HCT116 (cell line): ENCODE measurements around the gene SLC35A4. TPM values are rescaled to one million over a fixed set of nuclear protein-coding genes. Genes with fewer than 3 reads are reported as not detected.

Source experiments
- ATAC-seq: fragments of 200-7000 bp; cut with Tn5 transposase; 2 replicates; pipeline ENCODE4 v1.9.1; 2020; ENCODE audit warnings: mild to moderate bottlenecking, moderate library complexity
- BruUV-seq: library from RNA; stranded (reverse); fragments of 400-500 nt; replicated peaks from 2 replicates; lab custom pipeline; 2021; lab: Mats Ljungman, UMichigan
- CTCF ChIA-PET: fragments of 300-600 bp; sonication (Branson Sonifier 250); formaldehyde crosslinking; loops from one replicate; lab custom pipeline; 2021; ENCODE audit warnings: antibody characterized with exemption; lab: Charles Lee
- POLR2A ChIA-PET: fragments of 300-600, 350-600 bp; sonication (Branson Sonifier 250); formaldehyde crosslinking; loops from one replicate; lab custom pipeline; 2021; ENCODE audit warnings: antibody characterized with exemption; lab: Charles Lee
- RAD21 ChIA-PET, 2 experiments: fragments of 300-600 bp; sonication (Branson Sonifier 250); formaldehyde crosslinking; loops; one replicate each; lab custom pipeline; 2023; ENCODE audit warnings: low total read pairs in 2 of 2; ENCODE audit not compliant: uncharacterized antibody in 2 of 2, unreplicated experiment in 2 of 2, low non-redundant PET in 1 of 2; lab: Charles Lee
- DNase-seq: peaks from one replicate; pipeline ENCODE4 v3.0.0-alpha.2; 2010; ENCODE audit warnings: low read depth, low spot score
- H2AFZ ChIP-seq: fragments of 200-600 bp; shearing (Covaris generic), sonication (generic); 2 replicates; pipeline ENCODE4 v1.6.1; 2017; ENCODE audit warnings: low read depth, mixed run types, mixed read lengths, antibody characterized with exemption, low read length; ENCODE audit not compliant: poor library complexity, severe bottlenecking
- H3K27ac ChIP-seq: 2 replicates; pipeline ENCODE4 v1.5.1; 2012; ENCODE audit warnings: low read depth, low read length
- H3K27me3 ChIP-seq: fragments of 200-600 bp; sonication (generic); 2 replicates; pipeline ENCODE4 v1.6.1; 2016; ENCODE audit warnings: mixed run types, low read length, mixed read lengths; ENCODE audit not compliant: insufficient read depth
- H3K36me3 ChIP-seq, 2 experiments: fragments of 200-500 bp in 1 of 2; fragments of 200-600 bp in 1 of 2; sonication (Bioruptor generic) in 1 of 2; sonication (generic) in 1 of 2; 2 replicates each; pipeline versions ENCODE4 v1.5.1 to v1.6.1; 2014 to 2016; ENCODE audit warnings: low read length in 2 of 2, inconsistent platforms in 1 of 2, mixed read lengths in 1 of 2, mixed run types in 1 of 2; ENCODE audit not compliant: insufficient read depth in 2 of 2, control insufficient read depth in 1 of 2
- H3K4me1 ChIP-seq, 2 experiments: fragments of 200-600 bp in 1 of 2; sonication (generic) in 1 of 2; 2 replicates each; pipeline versions ENCODE4 v1.5.1 to v1.6.1; 2012 to 2017; ENCODE audit warnings: low read length in 2 of 2, inconsistent platforms in 1 of 2, mild to moderate bottlenecking in 1 of 2, mixed read lengths in 1 of 2, mixed run types in 1 of 2, moderate library complexity in 1 of 2; ENCODE audit not compliant: insufficient read depth in 2 of 2, control insufficient read depth in 1 of 2
- H3K4me2 ChIP-seq: fragments of 200-600 bp; sonication (generic); 2 replicates; pipeline ENCODE4 v1.6.1; 2017; ENCODE audit warnings: mixed run types, low read length, mixed read lengths
- H3K4me3 ChIP-seq, 2 experiments: fragments of 200-600 bp in 1 of 2; sonication (generic) in 1 of 2; replicated peaks in 1 of 2; 2 replicates each; pipeline ENCODE4 v1.5.1; 2011 to 2016; ENCODE audit warnings: low read length in 2 of 2, control low read depth in 1 of 2, low read depth in 1 of 2, mild to moderate bottlenecking in 1 of 2, mixed read lengths in 1 of 2, mixed run types in 1 of 2
- H3K79me2 ChIP-seq: fragments of 200-600 bp; sonication (generic); 2 replicates; pipeline ENCODE4 v1.6.1; 2017; ENCODE audit warnings: mild to moderate bottlenecking, mixed run types, low read length, moderate library complexity, mixed read lengths; ENCODE audit not compliant: insufficient read depth
- H3K9ac ChIP-seq: fragments of 200-600 bp; sonication (generic); 2 replicates; pipeline ENCODE4 v1.6.1; 2016; ENCODE audit warnings: low read length, mixed read lengths
- H3K9me2 ChIP-seq: fragments of 200-600 bp; sonication (generic), shearing (Covaris generic); 2 replicates; pipeline ENCODE4 v1.6.1; 2017; ENCODE audit warnings: mixed run types, mild to moderate bottlenecking, moderate library complexity; ENCODE audit not compliant: insufficient read depth
- H3K9me3 ChIP-seq, 2 experiments: fragments of 200-500 bp in 1 of 2; fragments of 200-600 bp in 1 of 2; sonication (Bioruptor generic) in 1 of 2; sonication (generic) in 1 of 2; 2 replicates each; pipeline ENCODE4 v1.6.1; 2014 to 2017; ENCODE audit warnings: low read length in 2 of 2, mixed read lengths in 2 of 2, inconsistent platforms in 1 of 2, low read depth in 1 of 2, mild to moderate bottlenecking in 1 of 2, mixed run types in 1 of 2, moderate library complexity in 1 of 2; ENCODE audit not compliant: control insufficient read depth in 1 of 2, insufficient read depth in 1 of 2
- H4K20me1 ChIP-seq: fragments of 200-600 bp; sonication (generic), shearing (Covaris generic); 2 replicates; pipeline ENCODE4 v1.6.1; 2017; ENCODE audit warnings: mixed run types, mild to moderate bottlenecking, moderate library complexity; ENCODE audit not compliant: insufficient read depth
- ATF3 ChIP-seq: IDR thresholded peaks from 2 replicates; pipeline ENCODE4 v1.6.1; 2012
- CBX3 ChIP-seq: IDR thresholded peaks from 2 replicates; pipeline ENCODE4 v1.6.1; 2012; ENCODE audit warnings: low read depth
- CEBPB ChIP-seq: IDR thresholded peaks from 2 replicates; pipeline ENCODE4 v1.6.1; 2012; ENCODE audit warnings: low read depth
- CTCF ChIP-seq, 3 experiments: fragments of 200-600 bp in 1 of 3; sonication (generic) in 1 of 3; IDR thresholded peaks in 2 of 3; conservative IDR thresholded peaks in 1 of 3; 2 replicates each; pipeline ENCODE4 v1.5.1; 2012 to 2017; ENCODE audit warnings: low read depth in 2 of 3, low read length in 2 of 3, antibody characterized with exemption in 1 of 3, borderline replicate concordance in 1 of 3, control low read depth in 1 of 3, mild to moderate bottlenecking in 1 of 3, mixed read lengths in 1 of 3, mixed run types in 1 of 3, moderate library complexity in 1 of 3; ENCODE audit not compliant: insufficient read depth in 1 of 3
- ELF1 ChIP-seq: IDR thresholded peaks from 2 replicates; pipeline ENCODE4 v1.6.1; 2012; ENCODE audit warnings: low read depth, borderline replicate concordance
- EZH2 ChIP-seq: fragments of 200-600 bp; sonication (generic); IDR thresholded peaks from 2 replicates; pipeline ENCODE4 v1.6.1; 2017; ENCODE audit warnings: antibody characterized with exemption, mixed run types
- EZH2phosphoT487 ChIP-seq: fragments of 200-600 bp; IDR thresholded peaks from 2 replicates; pipeline ENCODE4 v1.6.1; 2018; ENCODE audit warnings: antibody characterized with exemption, borderline replicate concordance
- FOSL1 ChIP-seq: IDR thresholded peaks from 2 replicates; pipeline ENCODE4 v1.6.1; 2012; ENCODE audit warnings: low read depth
- POLR2A ChIP-seq: IDR thresholded peaks from 2 replicates; pipeline ENCODE4 v1.7.0; 2011; ENCODE audit warnings: borderline replicate concordance; ENCODE audit not compliant: insufficient read depth, insufficient read length; ENCODE audit errors: extremely low read depth
- POLR2AphosphoS5 ChIP-seq: IDR thresholded peaks from 2 replicates; pipeline ENCODE4 v1.6.1; 2011; ENCODE audit warnings: mild to moderate bottlenecking, low read depth, low read length, moderate library complexity
- SIN3A ChIP-seq: IDR thresholded peaks from 2 replicates; pipeline ENCODE4 v1.6.1; 2012; ENCODE audit warnings: low read depth
- SP1 ChIP-seq: IDR thresholded peaks from 2 replicates; pipeline ENCODE4 v1.6.1; 2012; ENCODE audit warnings: low read depth
- SRF ChIP-seq: IDR thresholded peaks from 2 replicates; pipeline ENCODE4 v1.6.1; 2012; ENCODE audit warnings: low read depth
- YY1 ChIP-seq: IDR thresholded peaks from 2 replicates; pipeline ENCODE4 v1.6.1; 2011; ENCODE audit warnings: low read length, low read depth, moderate library complexity, mild to moderate bottlenecking; ENCODE audit not compliant: insufficient replicate concordance; ENCODE audit errors: extremely low read depth
- ZFX ChIP-seq: fragments of 450-650 bp; IDR thresholded peaks from 2 replicates; pipeline ENCODE4 v1.6.1; 2017
- intact Hi-C: fragments of 100-400 bp; cut with micrococcal nuclease; formaldehyde crosslinking; loops from 2 replicates; pipeline ENCODE4 v1.10.0; 2022
- total RNA-seq: library from RNA; stranded (reverse); gene quantifications from one replicate; pipeline ENCODE4 v1.2.1, GENCODE V29; 2021; ENCODE audit not compliant: unreplicated experiment

The SLC35A4 gene
- total RNA-seq, 1 experiment from 2014 or later = 37.5 TPM

DNA sequence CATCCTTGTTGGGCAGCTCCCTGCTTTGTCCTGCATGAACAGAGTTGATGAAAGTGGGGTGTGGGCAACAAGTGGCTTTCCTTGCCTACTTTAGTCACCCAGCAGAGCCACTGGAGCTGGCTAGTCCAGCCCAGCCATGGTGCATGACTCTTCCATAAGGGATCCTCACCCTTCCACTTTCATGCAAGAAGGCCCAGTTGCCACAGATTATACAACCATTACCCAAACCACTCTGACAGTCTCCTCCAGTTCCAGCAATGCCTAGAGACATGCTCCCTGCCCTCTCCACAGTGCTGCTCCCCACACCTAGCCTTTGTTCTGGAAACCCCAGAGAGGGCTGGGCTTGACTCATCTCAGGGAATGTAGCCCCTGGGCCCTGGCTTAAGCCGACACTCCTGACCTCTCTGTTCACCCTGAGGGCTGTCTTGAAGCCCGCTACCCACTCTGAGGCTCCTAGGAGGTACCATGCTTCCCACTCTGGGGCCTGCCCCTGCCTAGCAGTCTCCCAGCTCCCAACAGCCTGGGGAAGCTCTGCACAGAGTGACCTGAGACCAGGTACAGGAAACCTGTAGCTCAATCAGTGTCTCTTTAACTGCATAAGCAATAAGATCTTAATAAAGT lies 3.9 kb downstream of the SLC35A4 start:
- H2AFZ ChIP-seq = no peak overlapping the region
- BruUV-seq = no TSS peak
- intact Hi-C loops = no loop called here
- ATAC-seq = no peak
- no peak for TF ChIP-seq ELF1
- no peak for TF ChIP-seq CEBPB
- no peak for TF ChIP-seq ZFX
- no peak for TF ChIP-seq ATF3
- no peak for TF ChIP-seq YY1
- TF ChIP-seq POLR2A = no peak
- TF ChIP-seq FOSL1 = no peak
- no peak for TF ChIP-seq CTCF (IDR thresholded peaks at IDR 0.05 in 2 of 3, conservative IDR thresholded peaks at IDR 0.05 in 1 of 3; ENCODE audit: borderline replicate concordance in 1 of 3, insufficient read depth in 1 of 3, low read depth in 2 of 3, low read length in 2 of 3)
- TF ChIP-seq POLR2AphosphoS5 = no peak
- TF ChIP-seq SRF = no peak
- no peak for TF ChIP-seq SP1
- TF ChIP-seq EZH2phosphoT487 = no peak
- no peak for TF ChIP-seq CBX3
- TF ChIP-seq EZH2 = no peak
- no peak for TF ChIP-seq SIN3A
- TF ChIP-seq, all 23 proteins: peak for 0
- POLR2A ChIA-PET = no interaction called here
- CTCF ChIA-PET = no interaction called here
- no peaks in the 10 kb centered on the region for H4K20me1 ChIP-seq
- H3K27me3 ChIP-seq = no peaks in the 10 kb centered on the region
- H3K4me1 ChIP-seq = peaks cover 7 to 15% of the 10 kb centered on the region in 2 experiments; a peak in 3 of 4 replicates
- H3K79me2 ChIP-seq = peaks cover 27% of the 10 kb centered on the region
- DNase-seq = no peak
- H3K9me2 ChIP-seq = no peaks in the 10 kb centered on the region
- RAD21 ChIA-PET = no interaction called here
- no peak overlapping the region for H3K9ac ChIP-seq
- no peak overlapping the region for H3K4me3 ChIP-seq
- H3K36me3 ChIP-seq = peaks cover 0 to 15% of the 10 kb centered on the region in 2 experiments; a peak in 3 of 4 replicates
- H3K9me3 ChIP-seq = no peaks in the 10 kb centered on the region
- no peak overlapping the region for H3K4me2 ChIP-seq
- no peak overlapping the region for H3K27ac ChIP-seq
